GM19351 (cell line): ENCODE data around the gene DERL3.
A peak's percentile ranks its signal among the peaks of the same experiment; 100 is the strongest.

Experiments used
- ATAC-seq: cut with Tn5 transposase; IDR thresholded peaks from one replicate; pipeline ENCODE4 v1.9.1; 2021; ENCODE audit warnings: mild to moderate bottlenecking, moderate library complexity; ENCODE audit not compliant: unreplicated experiment

DERL3 gene

DNA sequence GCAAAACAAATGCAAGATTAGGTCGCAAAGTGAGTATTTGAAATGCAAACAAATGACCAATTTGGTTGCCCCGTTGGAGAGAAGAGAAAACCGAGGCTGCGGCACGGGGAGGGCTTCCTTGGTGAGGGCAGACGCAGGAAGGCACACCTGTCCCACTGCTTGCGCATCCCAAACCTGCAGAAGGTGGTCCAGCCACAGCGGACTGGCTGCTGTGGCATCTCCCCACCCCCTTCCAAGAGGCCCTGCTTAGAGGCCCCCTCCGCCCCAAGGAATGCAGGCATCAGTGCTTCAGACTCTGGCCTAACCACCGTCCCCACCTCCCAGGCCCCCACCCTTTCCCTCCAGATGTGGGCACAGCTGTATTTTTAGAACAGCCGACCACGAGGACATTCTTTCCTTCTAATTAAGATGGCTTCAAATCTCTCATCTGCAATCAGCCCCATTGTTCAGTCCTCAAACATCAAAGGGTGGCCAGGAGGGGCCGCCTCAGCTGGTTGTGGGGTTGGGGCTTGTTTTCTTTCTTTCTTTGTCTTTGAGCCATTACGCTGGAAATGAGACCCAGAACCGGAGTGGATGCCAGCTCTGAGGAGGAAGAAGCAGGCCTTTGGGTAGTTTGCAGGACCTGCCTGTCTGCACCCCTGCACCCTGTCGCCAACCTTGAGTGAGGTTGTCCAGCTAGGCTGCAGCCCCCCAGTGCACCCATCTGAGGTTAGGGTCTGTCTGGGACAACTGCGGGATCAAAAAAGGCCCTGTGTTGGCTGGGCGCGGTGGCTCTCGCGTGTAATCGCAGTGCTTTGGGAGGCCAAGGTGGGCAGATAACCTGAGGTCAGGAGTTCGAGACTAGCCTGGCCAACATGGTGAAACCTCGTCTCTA lies 9.4 kb upstream of the DERL3 start:
- no peak for ATAC-seq

DNA sequence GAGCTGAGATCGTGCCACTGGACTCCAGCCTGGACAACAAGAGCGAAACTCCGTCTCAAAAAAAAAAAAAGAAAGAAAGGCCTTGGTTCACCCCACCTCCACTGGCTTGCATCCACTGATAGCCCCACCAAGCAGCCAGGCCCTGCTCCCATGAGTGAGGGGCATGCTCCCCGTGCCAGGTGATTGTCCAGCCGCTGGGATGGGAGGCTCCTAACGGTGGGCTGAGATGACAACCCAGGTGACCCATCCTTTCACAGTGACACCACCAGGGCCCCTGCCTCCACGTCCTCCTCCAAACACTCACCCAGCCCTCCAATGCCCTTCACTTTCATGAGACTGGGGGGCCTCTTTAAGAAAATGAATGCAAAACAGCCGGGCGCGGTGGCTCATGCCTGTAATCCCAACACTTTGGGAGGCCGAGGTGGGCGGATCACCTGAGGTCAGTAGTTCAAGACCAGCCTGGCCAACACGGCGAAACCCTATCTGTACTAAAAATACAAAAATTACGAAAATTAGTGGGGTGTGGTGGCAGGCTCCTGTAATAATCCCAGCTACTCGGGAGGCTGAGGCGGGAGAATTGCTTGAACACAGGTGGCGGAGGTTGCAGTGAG lies 8.6 kb upstream of the DERL3 start:
- ATAC-seq = no peak

DNA sequence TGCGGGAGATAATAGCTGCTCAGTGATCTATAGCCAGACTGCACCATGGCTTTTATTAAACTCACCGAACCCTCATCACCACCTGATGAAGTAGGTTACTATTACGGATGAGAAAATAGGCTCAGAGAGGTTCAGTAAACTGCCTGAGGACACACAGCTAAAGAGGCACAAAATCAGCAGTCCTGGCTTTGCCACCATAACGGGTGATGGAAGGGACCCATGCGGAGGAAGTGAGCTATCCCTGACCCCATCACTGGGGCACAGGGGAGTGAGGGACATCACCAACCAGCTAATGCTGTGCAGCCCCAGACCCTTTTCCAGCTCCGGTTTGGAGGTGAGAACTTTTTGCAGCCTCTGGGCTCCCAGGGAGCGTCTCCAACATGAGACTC lies 7.3 kb upstream of the DERL3 start:
- ATAC-seq = no peak

DNA sequence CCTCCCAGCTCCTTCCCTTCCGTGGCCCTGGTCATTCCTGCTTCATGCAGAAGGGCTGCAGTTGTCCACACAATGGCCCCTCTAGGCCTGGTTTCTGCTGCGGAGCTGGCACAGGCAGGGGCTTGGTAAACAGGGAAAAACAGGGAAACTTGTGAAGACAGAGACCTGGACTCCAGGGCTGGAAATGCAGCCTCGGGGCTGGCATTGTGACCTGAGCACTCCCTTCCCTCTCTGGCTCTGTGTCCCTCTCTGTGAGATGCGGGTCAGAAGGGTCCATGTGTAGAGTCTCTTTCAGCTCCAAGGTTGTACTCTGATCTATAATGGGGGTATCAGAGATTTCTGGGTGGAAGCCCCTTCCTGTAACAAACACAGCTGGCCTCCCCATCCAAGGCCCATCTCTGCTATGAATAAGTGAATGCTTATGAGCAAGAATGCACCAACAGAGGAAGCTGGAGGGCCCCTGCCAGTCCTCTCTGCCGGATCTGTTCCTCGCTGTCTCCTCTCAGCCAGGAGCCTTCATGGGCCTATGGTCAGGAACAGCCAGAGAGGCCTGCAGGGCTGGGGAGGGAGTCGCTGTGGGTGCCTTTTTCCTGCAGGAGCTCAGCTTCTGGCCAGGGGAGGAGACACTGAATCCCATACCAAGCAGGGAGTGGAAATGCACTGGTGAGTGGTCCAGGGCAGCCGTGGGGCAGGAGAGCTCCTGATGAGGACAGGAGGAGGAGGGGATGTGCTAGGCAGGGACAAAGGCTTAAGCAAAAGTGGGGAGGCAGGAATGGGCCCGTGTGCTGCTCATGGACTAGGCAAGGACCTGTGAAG lies 6.7 kb upstream of the DERL3 start:
- ATAC-seq = no peak

DNA sequence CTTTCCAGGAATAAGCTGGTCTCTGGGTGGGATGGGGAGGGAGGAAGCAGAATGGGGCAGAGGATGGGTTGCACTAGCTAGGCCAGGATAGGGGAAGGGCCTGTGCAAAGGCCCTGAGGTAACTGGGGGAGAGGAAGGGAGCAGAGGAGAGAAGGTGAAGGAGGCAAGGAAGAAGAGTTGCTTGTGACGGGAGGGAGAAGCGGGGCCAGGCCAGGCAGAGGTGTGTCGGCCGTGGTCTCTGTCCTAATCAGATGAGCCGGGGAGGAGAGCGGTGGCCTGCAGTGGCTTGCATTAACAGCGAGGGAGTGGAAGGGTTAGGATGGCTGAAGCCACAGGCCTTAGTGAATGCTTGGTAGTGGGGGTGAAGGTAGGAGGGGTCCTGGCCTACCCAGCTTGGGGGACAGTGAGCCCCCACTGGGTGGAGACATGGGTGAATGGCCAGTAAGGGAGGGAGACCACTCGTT lies 6.0 kb upstream of the DERL3 start:
- ATAC-seq = no peak

DNA sequence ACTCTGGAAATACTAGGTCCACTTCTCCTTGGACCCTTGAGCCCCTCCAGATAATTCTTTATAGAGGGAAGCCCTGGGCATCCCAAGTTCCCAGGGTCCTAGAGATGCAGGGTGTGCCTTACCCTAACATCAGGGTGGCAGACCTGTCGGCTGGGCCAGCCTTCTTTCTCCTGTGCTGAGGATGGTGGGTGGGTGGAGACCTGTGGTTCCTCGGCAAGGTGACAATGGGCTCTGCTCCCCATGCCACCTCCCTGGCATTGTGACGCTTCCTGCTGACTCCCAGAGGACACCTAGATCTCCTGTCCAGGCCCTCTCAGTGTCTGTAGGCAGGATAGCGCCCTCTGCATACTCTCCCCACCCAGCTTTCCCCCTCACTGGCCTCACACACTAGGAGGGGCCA lies 3.8 kb upstream of the DERL3 start:
- no peak for ATAC-seq

DNA sequence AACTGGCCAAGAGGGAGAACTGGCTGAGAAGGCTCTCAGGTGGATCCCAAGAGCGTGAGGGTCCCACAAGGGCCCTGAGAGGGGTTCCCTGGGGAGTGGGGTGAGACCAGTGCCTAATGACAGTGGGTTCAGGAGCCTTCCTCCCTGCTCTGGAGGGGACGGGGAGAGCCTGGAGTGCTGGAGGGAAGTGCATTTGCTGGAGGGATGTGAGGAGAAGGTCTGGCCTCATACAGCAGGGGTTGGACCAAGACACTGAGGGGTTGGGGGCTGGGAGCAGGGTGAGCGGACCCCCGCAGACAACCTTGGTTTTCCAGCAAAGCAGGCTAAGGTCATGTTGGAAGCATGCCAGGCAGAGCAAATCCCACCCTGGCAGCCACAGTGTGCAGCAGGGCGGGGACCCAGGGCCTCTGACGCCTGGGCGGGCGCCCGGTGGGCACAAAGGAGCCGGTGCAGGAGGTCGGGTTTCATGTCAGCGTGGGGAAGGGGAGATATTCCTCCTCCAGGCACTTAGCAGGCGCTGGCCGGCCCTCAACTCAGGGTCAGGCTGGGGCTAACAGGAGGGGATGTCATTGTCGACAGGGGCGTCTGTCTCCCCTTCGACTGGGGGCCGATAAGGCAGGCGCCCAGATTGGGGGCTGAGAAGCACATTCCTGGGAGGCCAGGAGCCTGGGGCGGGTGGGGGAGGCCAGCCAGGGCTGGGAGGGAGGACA lies 3.1 kb upstream of the DERL3 start:
- ATAC-seq = no peak

DNA sequence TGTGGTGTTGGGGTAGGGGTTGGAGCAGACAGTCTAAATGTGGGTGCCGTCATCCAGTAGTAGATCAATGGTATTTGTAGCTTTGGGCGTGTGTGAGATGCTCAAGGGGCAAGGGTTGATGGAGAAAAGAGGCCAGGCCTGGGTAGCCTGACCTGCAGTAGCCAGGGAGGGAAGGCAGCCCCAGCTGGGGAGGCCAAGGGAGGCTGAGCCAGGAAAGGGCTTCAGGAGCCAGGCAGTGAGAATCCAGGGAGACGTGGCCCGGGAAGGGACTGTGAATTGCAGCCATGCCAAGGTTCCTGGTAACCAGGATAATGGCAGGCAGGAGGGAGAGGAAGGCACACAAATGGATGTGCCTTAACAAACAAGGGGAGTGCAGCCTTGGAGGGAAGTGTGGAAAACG lies 2.5 kb upstream of the DERL3 start:
- ATAC-seq = no peak

DNA sequence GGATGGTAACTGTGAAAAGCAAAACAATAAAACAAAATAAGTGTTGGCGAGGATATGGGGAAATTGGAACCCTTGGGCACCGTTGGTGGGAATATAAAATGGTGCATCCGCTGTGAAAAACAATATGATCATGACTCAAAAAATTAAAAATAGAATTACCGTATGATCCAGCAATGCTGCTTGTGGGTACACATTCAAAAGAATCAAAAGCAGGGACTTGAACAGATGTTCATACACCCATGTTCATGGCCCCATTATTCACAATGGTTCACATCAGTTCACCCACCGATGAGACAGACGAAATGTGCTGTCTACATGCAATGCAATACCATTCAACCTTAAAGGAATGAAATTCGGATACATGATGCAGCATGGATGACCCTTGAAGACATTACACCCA lies 1.2 kb upstream of the DERL3 start:
- ATAC-seq = no peak

DNA sequence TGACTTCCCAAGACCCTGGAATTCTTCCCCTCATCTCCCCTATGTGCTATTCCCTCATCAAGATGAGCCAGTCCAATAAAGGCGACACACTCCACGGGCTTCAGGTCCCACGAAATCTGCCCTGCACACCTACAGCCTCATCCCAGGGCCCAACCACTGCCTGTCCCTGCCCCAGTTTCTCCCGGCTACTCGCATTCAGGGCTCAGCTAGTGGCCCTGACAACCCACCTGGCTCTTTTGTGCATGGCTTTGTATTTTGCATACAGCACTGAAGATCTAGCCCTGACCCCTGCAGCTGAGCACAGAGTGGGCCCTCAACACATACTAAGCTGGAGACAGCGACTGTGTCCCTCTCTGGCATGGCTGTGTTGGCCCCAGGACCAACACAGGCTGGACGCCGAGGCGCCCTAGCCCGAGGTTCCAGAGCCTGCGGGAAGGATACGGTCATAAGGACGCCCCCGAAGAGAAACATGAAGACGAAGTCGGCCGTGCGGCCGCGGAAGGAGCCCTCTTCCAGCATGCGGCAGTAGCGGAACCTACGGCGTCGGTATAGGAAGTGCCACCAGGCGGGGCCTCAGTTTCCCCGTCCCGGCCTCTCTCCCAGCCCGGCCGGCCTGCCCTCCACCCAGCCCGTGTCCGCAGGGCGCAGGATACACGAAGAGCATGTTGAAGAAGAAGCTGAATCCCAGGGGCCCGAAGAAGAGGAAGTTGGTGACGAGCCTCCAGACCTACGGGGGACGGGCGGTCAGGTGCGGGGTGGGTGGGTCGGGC lies 710 bp downstream of the DERL3 start:
- ATAC-seq = peak; percentile 6

DNA sequence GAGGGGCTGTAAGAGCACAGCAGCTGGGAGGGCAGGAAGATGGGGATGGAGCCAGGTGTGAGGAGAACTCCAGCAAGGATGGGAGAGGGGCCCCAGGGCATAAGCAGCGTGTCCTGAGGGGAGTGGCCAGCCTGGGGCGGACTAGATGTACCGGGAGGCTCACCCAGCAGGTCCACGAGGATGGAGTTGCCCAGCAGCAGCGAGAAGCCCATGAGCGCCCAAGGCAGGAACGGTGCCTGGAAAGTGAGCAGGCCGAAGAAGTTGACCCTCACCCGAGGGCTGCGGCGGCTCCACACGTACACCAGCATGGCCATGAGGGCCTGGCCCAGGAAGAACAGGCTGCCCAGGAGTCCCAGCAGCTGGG lies 1.3 kb downstream of the DERL3 start:
- ATAC-seq = no peak

DNA sequence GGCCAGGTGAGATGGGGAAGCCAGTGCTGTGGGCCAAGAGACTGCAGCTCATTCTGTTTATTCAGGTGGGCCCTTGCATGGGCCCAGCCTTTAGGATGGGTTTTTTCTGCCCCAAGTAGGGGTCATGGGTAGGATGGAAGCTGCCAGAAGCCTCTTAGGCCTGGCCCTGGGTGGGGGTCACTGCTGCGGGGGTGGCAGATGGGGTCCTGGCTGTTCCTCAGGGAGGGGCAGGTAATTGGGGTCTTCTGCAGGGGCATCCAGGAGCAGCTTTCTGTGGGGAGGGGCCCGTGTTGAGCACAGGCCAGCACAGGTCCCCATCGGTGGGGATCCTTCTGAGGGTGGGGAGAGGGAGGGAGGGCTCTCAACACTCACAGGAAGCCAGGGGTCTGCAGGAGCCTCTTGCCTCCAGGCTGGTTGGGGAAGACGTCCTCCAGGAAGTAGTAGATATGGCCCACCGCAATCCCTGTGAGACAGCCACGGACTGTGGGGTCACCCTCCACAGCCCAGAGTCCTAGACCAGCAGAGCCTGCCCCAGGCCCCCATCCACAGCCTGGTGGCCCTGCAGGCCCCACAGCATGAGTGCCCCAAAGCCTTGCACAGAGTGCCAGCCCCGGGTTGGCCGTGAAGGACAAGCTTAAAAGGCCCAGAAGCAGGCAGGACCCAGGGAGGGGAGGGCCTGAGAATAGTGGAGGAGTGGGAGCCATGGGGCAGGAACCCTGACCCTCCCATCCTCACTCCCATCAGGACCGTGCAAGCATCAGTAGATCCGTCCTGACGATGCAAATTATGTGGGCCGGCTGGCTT lies 1.9 kb downstream of the DERL3 start:
- no peak for ATAC-seq

DNA sequence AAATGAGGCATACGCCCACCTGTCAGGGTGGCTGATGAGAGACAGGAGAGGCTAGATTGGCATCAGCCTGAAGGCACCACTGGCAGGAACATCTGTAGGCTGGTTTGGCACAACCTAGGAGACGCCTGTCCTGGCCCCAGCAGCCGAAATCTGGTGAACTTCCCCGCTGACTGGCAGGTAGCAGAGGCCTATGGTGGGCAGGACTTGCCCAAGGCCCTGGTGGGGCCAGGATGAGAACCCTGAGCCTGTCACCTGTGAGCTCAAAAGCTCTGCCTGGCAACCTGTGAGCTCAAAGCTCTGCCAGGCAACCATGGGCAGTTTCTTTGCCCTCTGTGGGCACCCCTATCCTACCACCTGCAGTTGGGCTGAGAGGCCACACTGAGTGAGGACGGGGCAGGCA lies 2.5 kb downstream of the DERL3 start:
- no peak for ATAC-seq

DNA sequence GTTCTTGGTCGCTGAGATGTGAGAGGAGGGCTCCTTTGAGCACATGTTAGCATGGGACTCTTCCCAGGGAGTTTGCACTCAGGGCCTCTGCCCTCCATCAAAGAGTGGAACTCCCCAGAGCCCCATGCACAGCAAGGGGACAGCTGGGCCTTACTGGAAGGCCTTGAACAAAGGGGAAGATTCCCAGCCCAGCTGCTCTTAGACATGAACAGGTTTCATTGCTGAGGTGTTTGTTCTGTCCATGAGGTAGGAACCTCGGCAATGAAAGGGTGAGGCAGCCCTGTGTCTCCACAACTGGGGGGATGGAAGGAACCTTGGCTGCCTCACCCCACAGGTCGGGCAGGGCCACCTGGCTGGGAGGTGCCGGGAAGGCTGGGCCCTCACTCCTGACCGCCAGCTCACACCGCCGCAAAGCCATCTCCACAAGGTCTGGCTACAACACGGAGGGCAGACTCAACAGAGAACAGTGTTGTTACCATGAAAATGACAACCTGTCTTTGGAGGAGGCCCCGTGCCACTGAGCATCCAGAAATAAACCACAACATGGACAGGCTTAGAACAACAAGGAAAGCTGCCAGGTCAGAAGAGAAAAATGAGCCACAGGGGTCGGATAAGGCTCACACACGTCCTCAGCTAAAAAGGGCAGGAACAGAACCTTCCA lies 3.2 kb downstream of the DERL3 start:
- no peak for ATAC-seq

DNA sequence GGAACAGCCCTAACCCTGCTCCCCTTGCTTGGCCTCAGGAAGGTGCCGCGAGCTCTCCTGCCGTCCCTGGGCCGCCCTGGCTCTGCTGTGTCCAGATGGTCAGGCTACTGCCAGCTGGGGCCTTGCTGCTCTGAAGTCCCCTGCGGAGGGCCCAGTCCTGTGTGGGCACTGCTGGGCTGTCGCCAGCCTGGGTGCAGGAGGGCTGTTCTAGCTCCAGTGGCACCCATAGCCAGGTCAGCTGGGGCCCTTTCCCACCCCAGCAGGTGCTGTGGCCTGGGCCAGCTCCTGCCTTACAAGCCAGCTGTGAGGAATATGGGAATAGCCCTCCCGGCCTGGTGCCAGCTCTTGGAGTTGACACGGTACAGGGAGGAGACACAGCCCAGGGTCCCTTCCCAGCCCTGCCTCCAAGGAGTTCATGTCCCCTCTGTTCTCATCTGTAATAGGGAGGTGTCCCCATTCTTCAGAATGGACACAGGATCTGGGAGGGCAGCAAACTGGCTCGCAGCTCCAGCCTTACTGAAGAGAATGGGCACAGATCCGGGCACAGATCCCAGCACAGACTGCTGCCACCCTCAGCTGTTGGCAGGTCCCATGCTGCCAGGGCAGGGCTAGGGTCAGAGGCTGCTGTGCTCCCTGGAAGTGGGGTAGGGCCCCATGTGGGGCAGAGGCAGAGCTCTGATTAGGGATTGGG lies 3.9 kb downstream of the DERL3 start:
- ATAC-seq = no peak

DNA sequence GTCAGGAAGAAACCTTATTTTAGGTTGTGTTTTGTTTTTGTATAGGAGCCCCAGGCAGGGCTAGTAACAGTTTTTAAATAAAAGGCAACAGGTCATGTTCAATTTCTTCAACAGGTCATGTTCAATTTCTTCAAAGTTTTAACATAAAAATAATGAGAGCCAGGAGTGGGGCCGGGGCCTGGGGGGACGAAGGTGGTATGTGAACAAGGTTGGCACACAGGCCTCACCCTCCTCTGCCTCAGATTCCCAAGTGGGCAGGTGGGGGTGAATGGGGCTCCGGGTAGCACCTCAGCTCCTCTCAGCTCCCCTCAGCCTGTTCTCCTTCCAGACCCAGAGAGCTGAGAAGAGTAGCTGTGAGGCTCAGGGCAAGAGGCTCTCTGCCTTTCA lies 4.4 kb downstream of the DERL3 start:
- no peak for ATAC-seq

DNA sequence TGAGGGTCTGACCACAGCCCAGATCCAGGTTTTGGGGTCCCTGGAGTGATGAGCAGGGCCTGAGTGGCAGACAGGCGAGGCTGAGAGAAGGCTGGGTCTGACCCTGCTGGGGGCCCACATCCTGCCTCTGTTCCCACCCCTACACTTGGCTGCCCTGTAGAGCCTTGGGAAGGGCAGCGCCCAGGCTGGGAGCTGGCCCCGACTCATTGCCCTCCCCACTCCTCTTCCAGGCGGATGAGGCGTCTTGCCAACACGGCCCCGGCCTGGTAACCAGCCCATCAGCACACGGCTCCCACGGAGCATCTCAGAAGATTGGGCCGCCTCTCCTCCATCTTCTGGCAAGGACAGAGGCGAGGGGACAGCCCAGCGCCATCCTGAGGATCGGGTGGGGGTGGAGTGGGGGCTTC lies 4.9 kb downstream of the DERL3 start:
- no peak for ATAC-seq

DNA sequence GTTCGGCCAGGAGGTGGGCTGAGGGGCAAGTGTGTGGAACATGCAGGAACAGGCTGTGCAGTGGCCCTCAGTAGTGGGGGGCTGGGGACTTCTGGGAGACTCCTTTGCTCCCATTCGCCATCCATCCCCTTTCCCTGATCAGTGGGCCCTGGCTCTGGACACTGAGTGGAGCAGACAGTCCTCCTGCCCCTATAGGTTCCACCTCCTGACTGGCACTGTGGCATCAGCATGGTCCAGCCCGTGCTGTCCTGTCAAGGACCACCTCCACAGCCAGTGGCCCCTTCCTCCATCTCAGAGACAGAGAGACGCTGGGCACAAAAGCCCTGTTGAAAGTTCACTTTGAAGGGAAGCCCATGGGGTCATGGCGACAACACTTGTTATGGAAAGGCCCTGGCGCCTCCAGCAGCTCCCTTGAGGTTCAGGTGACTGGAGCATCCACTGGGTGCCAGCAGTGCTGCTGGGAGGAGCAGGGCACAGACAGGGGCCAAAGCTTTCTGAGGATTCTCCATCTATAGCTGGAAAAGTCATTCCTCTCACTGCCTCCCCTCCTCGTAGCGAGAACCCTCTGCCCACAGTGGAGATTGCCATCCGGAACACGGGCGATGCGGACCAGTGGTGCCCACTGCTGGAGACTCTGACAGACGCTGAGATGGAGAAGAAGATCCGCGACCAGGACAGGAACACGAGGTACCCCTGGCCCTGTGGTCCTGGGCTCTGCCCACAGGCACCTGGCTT lies 5.6 kb downstream of the DERL3 start:
- ATAC-seq = no peak
